ENCODE results near the gene SLC6A16.

The SLC6A16 gene

DNA sequence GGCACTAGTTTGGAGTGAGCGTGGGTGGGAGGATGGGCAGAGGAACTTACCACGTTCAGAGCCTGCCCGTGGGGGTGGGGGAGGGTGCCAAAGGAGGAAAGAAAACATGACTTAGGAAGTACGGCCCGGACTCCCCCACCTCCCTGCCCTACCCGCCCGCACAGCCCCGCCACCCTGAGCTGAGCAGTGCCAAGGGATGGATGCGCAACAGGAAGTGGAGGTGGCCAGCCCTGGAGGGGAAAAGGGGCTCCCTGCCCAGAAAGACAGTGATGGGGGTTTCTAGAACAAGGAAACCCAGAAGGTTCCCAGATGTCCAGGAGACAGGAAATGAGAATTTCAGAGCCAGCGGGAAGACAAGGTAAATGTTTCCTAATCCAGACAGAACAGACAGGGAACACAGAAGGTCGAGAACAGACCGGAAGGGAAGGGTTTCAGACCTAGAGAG, 30.9 kb upstream of the SLC6A16 start:
- no peak for TF ChIP-seq CTCF (IDR thresholded peaks at IDR 0.05; ENCODE audit: extremely low read depth, missing control alignments)
- DNase-seq (ENCODE audit: low spot score): no peak

GRCh38 chr19:49349567-49349966, 24.6 kb upstream of the SLC6A16 start:
- no peak for TF ChIP-seq CTCF (IDR thresholded peaks at IDR 0.05; ENCODE audit: extremely low read depth, missing control alignments)
- no peak for DNase-seq (ENCODE audit: low spot score)

- TF ChIP-seq CTCF (IDR thresholded peaks at IDR 0.05; ENCODE audit: extremely low read depth, missing control alignments): no peak
- DNase-seq (ENCODE audit: low spot score): no peak
Observed at GRCh38 chr19:49348305-49349189, 23.6 kb upstream of the SLC6A16 start.

DNA sequence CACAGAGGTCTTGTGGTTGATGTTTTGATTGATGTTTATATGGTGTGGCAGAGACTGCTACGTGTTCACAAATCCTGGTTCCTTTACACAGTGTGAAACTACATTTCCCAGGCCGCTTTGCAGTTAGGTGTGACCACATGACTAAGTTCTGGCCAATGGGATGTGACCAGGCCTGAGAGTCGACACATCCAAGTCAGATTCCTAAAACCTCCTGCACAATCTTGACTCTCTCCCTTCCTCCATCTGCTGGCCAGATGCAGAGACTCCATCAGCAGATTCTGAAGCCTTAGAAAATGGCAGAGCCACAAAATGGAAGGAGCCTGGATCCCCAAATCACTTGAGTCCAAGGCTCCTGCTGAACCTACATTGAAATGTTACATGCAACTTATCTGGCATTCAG, 22.8 kb upstream of the SLC6A16 start:
- TF ChIP-seq CTCF (IDR thresholded peaks at IDR 0.05; ENCODE audit: extremely low read depth, missing control alignments): no peak

DNA sequence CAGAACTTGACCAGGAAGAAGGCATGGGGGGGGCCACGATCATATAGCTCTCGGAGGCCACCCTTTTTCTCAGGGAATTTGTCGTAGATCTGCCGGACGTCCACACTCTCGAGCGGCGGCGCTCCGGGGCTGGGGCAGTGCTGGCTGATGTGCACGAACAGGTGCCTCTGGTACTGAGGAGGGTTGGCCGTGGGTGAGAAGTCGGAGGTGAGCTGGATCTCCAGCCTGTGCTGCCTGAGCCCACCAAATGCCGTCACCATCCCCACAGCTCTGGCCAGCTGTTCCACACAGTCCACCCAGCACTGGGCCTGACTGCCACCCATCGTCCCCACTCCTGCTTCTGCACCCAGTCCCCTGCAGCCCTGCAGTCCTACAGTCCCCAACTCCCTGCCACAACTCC, 22.2 kb upstream of the SLC6A16 start:
- no peak for TF ChIP-seq CTCF (IDR thresholded peaks at IDR 0.05; ENCODE audit: extremely low read depth, missing control alignments)

More for the DNA sequence above, 22.8 kb upstream of the SLC6A16 start:
- no peak for DNase-seq (ENCODE audit: low spot score)

GRCh38 chr19:49344505-49345423, 19.8 kb upstream of the SLC6A16 start:
- DNase-seq (ENCODE audit: low spot score): no peak
- TF ChIP-seq CTCF (IDR thresholded peaks at IDR 0.05; ENCODE audit: extremely low read depth, missing control alignments): no peak

More for the DNA sequence above, 22.2 kb upstream of the SLC6A16 start:
- DNase-seq (ENCODE audit: low spot score): no peak

GRCh38 chr19:49343123-49343522, 18.1 kb upstream of the SLC6A16 start:
- DNase-seq (ENCODE audit: low spot score): no peak
- no peak for TF ChIP-seq CTCF (IDR thresholded peaks at IDR 0.05; ENCODE audit: extremely low read depth, missing control alignments)

Measured in GM20000 (cell line).